Skeletal muscle tissue (tissue), 4 donors: ENCODE results near the gene MTUS2. TPM values are rescaled to one million over a fixed set of nuclear protein-coding genes. Genes with fewer than 3 reads are reported as not detected.

Source experiments
- H3K27ac ChIP-seq: one replicate; pipeline ENCODE4 v1.7.0; 2013; ENCODE audit warnings: mild to moderate bottlenecking, low read depth, low read length, inconsistent platforms
- H3K27me3 ChIP-seq, 3 donors: one replicate each; pipeline ENCODE4 v1.7.0; 2013; ENCODE audit warnings: low read length in 3 of 3; ENCODE audit not compliant: control insufficient read depth in 3 of 3, insufficient read depth in 3 of 3
- H3K36me3 ChIP-seq, 3 donors: one replicate each; pipeline ENCODE4 v1.7.0; 2013; ENCODE audit warnings: low read length in 3 of 3; ENCODE audit not compliant: control insufficient read depth in 3 of 3, insufficient read depth in 3 of 3
- H3K4me1 ChIP-seq, 3 donors: one replicate each; pipeline ENCODE4 v1.7.0; 2013; ENCODE audit warnings: low read length in 3 of 3, mild to moderate bottlenecking in 3 of 3; ENCODE audit not compliant: control insufficient read depth in 3 of 3, insufficient read depth in 3 of 3
- H3K4me3 ChIP-seq, 3 donors: one replicate each; pipeline ENCODE4 v1.7.0; 2013; ENCODE audit warnings: low read length in 3 of 3
- H3K9ac ChIP-seq, 3 donors: one replicate each; pipeline ENCODE4 v1.7.0; 2013; ENCODE audit warnings: low read length in 3 of 3, mild to moderate bottlenecking in 3 of 3, moderate library complexity in 2 of 3, low read depth in 1 of 3
- H3K9me3 ChIP-seq, 3 donors: one replicate each; pipeline ENCODE4 v1.7.0; 2013; ENCODE audit warnings: low read length in 3 of 3; ENCODE audit not compliant: control insufficient read depth in 3 of 3
- total RNA-seq: library from RNA; depleted of rRNA; stranded (reverse); fragments of >200 nt; gene quantifications from one replicate; pipeline ENCODE4 v1.2.3, GENCODE V29; 2014
- donor health status: Osteomylitis.

Gene MTUS2
- total RNA-seq, 1 donor from 2014 or later, result 4.2 TPM

DNA sequence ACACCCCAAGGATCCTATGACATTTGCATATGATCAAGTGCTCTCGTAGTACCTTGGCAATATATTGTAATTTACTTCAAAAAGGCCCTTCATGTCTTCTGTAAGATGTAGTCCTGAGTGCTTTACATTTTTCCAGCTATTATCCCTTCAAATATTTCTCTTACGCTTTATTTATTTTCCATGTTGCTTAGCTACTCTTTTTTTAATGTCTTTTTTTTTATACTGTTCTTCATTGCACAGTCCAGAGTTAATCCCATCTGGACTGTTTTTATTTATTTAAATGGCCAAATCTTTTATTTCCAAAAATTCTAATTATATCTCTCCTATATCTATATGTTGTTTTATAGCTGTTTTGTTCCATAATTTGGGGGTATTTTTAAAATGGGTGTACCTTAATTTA is 404.1 kb downstream of the MTUS2 start:
- Histone ChIP-seq H3K9ac (no peak overlapping the region), H3K4me1 (no peaks in the 10 kb centered on the region), H3K36me3 (no peaks in the 10 kb centered on the region), H3K27ac (no peak overlapping the region), H3K27me3 (peaks cover 0 to 4% (median 0%) of the 10 kb centered on the region in 3 donors), H3K4me3 (no peak overlapping the region), H3K9me3 (peaks cover 0 to 9% (median 4%) of the 10 kb centered on the region in 3 donors)

DNA sequence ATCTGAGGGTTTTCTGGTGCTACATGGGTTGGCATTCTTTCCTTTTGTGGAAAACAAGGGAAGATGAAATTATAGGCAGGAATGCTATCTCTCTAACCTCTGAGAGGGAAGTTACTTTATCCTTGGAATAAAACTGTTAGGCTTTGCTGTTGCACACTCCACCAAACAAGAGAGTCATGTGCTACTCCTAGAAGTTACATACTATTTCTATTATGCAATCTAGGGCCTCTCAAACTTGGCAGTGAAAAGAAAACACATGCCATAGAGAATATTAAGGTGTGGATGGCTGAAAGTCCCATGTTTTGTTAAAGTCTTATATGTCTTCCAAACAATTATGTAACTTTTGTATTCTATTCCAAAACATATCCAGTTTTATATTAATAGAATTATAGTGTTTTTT is 407.4 kb downstream of the MTUS2 start:
- no peak overlapping the region for H3K27ac ChIP-seq
- no peaks in the 10 kb centered on the region for H3K4me1 ChIP-seq
- peaks cover 0 to 4% (median 0%) of the 10 kb centered on the region in 3 donors for H3K27me3 ChIP-seq
- peaks cover 0 to 7% (median 4%) of the 10 kb centered on the region in 3 donors for H3K9me3 ChIP-seq
- H3K9ac ChIP-seq, result no peak overlapping the region
- H3K4me3 ChIP-seq, result no peak overlapping the region
- no peaks in the 10 kb centered on the region for H3K36me3 ChIP-seq

DNA sequence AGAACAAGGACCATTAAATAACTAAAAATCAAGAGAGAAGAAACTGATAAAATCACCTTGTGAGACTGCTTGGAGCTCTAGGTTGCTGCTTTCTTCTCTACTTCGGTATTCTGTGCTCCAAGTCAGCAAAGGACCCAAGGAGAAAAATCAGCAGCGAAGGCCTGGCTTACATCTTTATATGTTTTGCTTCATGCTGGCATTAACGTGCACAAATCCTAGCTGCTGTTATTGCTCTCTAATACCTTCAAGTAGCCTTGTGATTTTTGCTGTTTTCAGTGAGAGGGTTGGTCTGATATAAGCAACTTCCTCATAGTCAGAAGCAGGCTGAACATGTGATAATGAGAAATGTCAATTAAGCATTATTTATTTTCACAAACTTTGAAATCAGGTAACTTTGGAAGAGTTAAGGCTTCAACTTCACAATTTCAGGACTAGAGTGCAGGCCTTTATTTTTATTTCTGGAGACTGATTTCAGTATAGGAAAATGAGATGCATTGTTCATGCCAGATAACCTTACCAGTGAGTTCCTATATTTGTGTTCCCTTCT is 410.2 kb downstream of the MTUS2 start:
- no peak overlapping the region for H3K4me3 ChIP-seq
- H3K4me1 ChIP-seq, result no peaks in the 10 kb centered on the region
- H3K9me3 ChIP-seq, result no peaks in the 10 kb centered on the region
- H3K36me3 ChIP-seq, result no peaks in the 10 kb centered on the region
- no peak overlapping the region for H3K9ac ChIP-seq
- no peaks in the 10 kb centered on the region for H3K27me3 ChIP-seq
- no peak overlapping the region for H3K27ac ChIP-seq

DNA sequence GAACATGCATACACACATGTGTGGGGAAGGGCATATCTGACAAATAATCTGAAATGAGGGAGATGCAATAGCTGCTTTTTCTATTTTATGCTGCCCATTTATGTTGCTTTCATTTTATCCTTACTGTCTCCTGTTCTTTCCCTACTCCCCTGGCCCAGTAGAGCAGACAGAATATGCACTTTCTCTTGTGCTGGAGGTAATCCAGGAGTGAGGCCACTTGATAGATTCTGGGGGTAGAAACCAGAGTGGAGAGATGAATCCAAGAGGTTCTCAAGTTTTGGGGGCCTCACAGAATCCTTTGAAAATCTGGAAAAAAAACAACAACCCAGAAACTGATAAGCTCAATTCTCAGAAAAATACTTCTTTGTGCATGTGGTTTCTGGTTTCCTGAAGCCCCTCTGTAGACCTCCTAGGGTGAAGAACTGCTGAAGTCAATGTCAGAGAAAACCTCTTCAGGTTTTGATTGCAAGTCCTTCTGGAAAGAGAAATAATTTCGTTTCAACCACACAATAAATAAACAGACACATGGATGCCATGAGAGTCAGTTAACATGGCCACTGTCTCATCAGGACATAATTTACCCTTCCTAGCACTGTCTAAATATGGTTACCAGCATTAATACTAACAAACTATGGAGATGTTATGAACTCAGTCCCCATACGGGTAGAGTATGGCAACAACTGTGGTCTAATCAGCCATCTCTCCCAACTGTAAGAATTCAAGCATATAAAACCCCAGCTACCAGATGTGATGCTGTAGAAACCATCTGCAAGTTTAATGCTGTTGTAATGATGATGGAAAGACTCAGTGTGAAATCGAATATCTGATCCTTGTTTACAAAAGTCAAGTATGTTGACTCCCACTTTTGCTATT is 419.8 kb downstream of the MTUS2 start:
- Histone ChIP-seq H3K9me3 (no peaks in the 10 kb centered on the region), H3K27ac (no peak overlapping the region), H3K27me3 (peaks cover 0 to 2% (median 0%) of the 10 kb centered on the region in 3 donors), H3K36me3 (no peaks in the 10 kb centered on the region), H3K4me3 (no peak overlapping the region), H3K4me1 (no peaks in the 10 kb centered on the region), H3K9ac (no peak overlapping the region)

DNA sequence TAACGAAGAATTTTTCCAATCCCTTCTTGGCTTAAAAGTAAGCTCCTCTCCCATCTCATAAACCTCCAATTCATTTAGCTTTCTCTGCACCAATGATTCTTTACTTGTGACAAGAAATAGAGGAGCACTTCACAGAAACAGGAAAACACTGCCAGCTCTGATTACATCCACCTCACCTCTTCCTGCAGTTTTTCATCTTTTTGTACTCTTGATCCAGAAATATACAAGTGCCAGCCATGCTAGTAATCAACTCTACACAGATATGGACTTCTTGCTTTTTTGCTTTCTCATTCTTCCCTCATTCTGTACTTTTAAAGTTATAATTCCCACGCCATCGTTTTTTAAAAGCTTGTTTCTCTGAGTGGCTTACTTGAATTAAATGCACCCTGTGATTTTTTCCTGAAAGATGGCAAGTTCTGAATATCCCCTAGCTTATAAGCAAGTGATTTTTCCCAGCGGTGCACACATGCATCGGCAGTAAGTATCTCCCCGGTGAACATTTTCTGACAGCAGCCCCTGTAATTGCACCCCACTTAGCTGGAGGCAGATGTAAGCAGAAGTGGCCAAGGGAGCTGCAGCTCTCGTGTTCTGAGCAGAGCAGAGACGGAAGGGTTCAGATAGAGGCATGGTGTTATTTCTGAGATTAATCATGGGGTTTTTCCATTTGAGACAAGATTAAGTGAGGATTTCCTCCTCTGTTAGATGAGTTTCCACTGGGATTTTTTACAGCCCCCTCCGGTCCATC is 434.7 kb downstream of the MTUS2 start:
- H3K4me3 ChIP-seq, result no peak overlapping the region
- no peaks in the 10 kb centered on the region for H3K4me1 ChIP-seq
- no peaks in the 10 kb centered on the region for H3K36me3 ChIP-seq
- peaks cover 0 to 3% (median 0%) of the 10 kb centered on the region in 3 donors for H3K27me3 ChIP-seq
- no peaks in the 10 kb centered on the region for H3K9me3 ChIP-seq
- no peak overlapping the region for H3K27ac ChIP-seq
- H3K9ac ChIP-seq, result no peak overlapping the region

DNA sequence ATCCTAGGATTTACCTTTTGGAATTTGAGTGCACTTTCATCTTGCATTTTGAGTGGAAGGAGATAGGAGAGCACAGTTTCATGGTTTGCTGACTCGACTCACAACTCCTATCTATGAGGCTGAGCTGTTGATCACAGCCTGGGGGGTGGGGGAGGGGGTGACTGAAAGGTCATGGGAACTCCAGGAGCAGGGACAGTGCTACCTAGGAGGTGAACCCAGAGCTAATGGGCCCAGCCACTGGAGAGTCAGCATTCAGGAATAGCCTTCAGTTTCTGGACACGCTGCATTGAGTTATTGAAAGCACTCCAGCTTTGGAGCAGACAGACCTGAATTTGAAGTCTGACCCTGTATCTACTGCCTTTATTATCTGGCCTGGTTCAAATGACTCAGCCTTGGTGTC is 435.4 kb downstream of the MTUS2 start:
- Histone ChIP-seq H3K9me3 (no peaks in the 10 kb centered on the region), H3K4me1 (no peaks in the 10 kb centered on the region), H3K9ac (no peak overlapping the region), H3K27me3 (peaks cover 0 to 3% (median 0%) of the 10 kb centered on the region in 3 donors), H3K36me3 (no peaks in the 10 kb centered on the region), H3K27ac (no peak overlapping the region), H3K4me3 (no peak overlapping the region)

DNA sequence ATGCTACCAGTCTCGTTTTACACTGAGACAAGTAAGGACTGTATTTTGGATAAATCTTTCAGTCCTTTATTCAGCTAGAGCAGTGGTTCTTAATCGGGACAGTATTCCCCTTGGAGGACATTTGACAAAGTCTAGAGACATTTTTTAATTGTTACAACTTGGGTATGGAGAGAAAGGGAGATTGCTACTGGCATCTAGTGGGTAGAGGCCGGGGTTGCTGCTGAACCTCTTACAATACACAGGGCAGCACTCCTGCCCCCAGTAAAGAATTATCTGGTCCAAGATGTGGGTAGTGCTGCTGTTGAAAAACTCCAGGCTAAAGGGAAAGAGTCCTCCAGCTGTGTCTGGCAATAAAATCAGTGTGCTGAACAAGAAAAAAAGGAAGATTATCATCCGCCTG is 440.5 kb downstream of the MTUS2 start:
- Histone ChIP-seq H3K9ac (no peak overlapping the region), H3K36me3 (no peaks in the 10 kb centered on the region), H3K4me1 (no peaks in the 10 kb centered on the region), H3K4me3 (no peak overlapping the region), H3K27me3 (peaks cover 0 to 5% (median 0%) of the 10 kb centered on the region in 3 donors), H3K9me3 (no peaks in the 10 kb centered on the region), H3K27ac (no peak overlapping the region)

DNA sequence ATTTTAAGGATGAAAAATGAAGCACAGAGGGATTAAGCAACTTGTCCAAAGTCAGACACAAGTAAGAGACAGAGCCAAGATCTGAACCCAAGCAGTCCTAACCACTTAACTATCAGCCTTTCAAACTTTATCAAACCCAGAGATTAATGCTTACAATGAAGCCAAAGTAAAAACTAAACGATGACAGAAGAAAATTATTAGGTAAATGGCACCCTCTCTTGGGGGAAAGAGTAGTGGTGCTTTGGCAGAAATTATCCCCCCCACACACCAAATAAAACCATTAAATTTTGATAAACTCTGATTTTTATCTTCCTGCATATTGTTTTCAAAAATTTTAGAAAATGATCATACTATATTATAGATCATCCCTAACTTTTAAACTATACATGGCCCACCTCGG is 446.1 kb downstream of the MTUS2 start:
- H3K9ac ChIP-seq, result no peak overlapping the region
- no peak overlapping the region for H3K4me3 ChIP-seq
- H3K9me3 ChIP-seq, result no peaks in the 10 kb centered on the region
- no peaks in the 10 kb centered on the region for H3K4me1 ChIP-seq
- H3K27me3 ChIP-seq, result peaks cover 0 to 2% (median under 1%) of the 10 kb centered on the region in 3 donors
- H3K27ac ChIP-seq, result no peak overlapping the region
- no peaks in the 10 kb centered on the region for H3K36me3 ChIP-seq

DNA sequence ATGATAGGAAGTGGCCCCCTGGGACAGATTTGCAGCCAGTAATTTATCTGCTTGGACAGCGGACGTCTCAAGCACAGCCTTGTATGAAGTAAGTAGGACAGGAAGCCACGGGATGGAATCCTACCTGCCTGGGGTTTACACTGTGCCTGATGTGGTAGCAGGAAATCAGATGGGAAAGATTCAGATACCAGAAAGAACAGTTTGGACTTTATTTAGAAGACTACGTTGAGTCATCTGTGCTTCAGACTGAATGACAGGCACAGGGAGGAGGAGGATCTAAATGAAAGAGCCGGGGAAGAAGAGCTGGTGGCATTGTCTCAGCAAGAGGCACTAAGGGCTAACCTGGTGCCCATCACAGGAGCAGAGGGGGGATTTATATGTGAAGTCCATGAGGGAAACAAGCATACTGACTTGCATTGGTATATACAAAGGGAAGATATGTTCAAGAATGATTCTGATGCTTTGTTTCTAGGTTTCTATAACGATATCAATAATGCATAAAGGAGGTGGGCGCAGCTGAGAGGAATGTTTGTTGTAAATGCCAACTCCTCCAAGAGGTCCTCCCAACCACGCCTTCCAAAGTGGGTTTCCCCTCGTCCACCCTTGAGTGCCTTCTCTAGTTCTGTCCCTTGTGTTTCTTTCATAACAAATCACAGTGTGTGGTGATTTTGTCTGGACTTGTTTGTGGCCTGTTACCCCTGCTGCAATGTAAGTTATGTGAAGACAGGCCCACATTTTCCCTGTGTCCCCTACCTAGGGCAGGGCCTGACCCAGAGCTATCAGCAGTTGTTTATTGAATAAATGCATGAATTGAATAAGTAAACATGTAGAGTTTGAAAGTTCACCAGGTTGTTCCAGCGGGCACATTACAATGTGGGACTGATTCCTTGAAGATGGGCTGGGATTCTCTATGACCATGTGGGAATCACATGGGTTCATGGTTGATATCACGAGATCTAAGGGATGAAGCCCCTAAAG is 446.9 kb downstream of the MTUS2 start:
- Histone ChIP-seq H3K4me1 (no peaks in the 10 kb centered on the region), H3K9ac (no peak overlapping the region), H3K4me3 (no peak overlapping the region), H3K27ac (no peak overlapping the region), H3K36me3 (no peaks in the 10 kb centered on the region), H3K9me3 (no peaks in the 10 kb centered on the region), H3K27me3 (peaks cover 0 to 2% (median 0%) of the 10 kb centered on the region in 3 donors)
